GM20000 (cell line): Measurements from ENCODE around the gene TMEM125.

Experiments used
- DNase-seq: peaks from one replicate; pipeline ENCODE4 v3.0.0; 2012; ENCODE audit warnings: low spot score
- TF ChIP-seq, protein P1 (sequence below): IDR thresholded peaks from 2 replicates; pipeline ENCODE4 v1.5.1; 2012; ENCODE audit warnings: mild to moderate bottlenecking, control low read depth; ENCODE audit errors: extremely low read depth, missing control alignments

The TMEM125 gene

DNA sequence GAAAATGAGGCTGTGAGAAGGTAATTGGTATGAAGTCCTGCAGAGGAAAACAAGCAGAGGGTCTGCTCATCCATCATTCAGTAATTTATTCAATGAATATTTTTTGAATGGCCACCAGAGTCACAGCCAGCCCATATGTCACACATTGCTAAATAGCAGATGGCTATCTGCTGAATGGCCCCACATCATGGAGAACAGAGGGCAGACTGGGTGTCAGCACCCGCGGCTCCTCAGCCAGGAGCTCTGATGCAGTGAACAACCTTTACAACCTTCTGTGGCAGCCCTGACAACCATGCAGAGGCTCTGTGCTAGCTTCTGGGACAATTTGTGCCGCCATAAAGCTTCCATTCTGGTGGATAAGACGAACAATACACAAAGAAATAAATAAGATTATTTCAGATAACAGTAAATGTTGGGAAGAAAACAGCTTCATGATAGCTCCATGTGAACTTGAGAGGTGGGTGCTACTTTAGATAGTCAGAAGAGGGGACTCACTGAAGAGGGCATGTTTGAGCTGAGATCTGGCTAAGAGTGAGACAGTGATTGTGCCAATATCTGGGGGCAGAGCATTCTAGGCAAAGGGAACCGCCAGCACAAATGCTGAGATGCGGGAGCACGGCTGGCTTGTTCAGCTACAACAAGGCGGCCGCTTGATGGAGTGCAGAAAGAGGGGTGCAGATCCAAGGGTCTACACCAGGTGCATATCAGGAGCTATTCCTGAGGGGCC, 18.4 kb downstream of the TMEM125 start:
- no peak for DNase-seq
- TF ChIP-seq, protein P1, sequence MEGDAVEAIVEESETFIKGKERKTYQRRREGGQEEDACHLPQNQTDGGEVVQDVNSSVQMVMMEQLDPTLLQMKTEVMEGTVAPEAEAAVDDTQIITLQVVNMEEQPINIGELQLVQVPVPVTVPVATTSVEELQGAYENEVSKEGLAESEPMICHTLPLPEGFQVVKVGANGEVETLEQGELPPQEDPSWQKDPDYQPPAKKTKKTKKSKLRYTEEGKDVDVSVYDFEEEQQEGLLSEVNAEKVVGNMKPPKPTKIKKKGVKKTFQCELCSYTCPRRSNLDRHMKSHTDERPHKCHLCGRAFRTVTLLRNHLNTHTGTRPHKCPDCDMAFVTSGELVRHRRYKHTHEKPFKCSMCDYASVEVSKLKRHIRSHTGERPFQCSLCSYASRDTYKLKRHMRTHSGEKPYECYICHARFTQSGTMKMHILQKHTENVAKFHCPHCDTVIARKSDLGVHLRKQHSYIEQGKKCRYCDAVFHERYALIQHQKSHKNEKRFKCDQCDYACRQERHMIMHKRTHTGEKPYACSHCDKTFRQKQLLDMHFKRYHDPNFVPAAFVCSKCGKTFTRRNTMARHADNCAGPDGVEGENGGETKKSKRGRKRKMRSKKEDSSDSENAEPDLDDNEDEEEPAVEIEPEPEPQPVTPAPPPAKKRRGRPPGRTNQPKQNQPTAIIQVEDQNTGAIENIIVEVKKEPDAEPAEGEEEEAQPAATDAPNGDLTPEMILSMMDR: no peak

DNA sequence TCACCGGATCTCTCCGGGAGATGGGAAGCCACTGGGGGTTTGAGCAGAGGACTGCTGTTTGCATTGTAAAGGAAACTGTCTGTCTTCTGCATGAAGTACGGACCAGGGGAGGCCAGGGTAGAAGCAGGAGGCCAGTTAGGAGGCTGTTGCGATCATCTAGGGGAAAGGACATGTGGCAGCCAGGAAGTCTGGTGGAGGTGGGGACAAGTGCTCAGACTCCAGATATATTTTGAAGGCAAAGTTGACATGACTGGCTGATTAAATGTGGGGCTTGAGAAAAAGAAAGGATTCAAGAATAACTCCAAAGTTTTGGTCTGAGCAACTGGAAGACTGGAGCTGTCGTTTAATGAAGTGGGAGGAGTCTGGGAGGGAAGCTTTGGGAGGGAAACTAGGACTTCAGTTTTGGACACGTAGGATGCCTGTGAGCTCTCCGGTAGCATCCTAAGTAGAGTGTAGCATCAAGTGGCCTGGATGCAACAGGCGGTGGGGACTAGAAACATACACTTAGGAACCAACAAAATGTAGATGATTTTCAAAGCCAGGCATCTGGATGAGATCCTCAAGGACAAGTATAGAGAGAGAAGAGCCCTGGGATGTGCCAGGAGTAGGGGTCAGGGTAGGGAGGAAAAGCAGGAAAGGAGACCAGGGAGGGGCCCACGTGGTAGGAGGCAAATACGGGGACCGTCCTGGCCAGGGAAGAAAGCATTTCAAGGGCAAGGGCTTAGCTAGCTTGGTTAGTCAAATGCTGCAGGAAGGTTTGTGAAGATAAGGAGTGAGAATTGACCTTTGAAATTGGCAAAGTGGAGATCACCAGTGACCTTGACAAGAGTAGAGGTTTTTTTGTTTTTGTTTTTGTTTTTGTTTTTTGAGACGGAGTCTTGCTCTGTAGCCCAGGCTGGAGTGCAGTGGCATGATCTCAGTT, 19.3 kb downstream of the TMEM125 start:
- DNase-seq: no peak
- TF ChIP-seq, protein P1: no peak

DNA sequence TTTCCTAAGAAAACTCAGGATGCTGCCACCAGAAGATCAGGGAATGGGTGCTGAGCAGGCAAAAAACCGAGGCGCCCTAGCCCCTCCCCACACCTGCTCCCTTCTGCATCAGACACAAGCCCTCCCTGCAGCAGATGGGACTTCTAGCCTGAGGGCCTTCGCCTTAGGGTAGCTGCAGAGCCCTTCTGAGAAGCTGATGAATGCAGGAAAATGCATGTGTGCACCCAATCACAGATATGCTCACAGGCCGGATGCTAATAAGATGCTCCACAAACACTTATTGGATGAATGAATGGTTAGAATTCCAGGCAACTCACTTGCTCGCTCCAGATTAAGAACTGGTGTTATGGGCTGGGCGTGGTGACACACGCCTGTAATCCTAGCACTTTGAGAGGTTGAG, 22.4 kb downstream of the TMEM125 start:
- TF ChIP-seq, protein P1: no peak
- DNase-seq: no peak

DNA sequence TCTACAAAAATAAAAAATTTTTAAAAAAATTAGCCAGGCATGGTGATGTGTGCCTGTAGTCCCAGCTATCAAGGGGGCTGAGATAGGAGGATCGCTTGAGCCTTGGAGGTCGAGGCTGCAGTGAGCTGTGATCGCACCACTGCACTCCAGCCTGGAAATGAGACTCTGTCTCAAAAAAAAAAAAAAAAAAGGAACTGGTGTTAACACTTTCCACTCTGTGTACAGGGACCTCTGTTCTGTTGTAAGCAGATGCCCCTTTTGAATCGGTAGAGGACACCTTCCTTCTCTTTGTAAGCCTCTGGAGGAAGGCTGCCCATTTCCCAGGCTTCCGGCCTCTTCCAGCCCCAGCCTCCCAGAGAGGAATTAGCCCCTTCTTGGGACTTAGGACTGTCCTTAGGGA, 22.9 kb downstream of the TMEM125 start:
- TF ChIP-seq, protein P1: no peak
- no peak for DNase-seq

DNA sequence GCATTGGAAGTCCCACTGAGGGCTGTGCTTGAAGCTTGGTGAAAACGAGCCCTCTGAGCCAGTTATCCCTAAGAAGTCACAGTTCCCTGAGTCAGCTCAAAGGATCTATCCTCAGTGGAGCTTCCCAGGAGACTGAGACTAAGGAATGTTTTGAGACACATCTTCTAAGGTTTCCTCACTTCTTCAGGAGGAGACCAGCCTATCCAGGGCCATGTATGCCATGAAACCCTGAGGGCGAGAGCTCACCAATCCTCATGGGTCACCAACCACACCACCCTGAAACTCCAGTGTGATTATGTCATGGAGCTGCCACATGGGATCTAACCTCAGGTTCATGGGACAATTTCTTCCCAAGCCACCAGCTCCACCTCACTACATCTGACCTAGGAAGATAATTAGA, 23.4 kb downstream of the TMEM125 start:
- TF ChIP-seq, protein P1: no peak
- no peak for DNase-seq

DNA sequence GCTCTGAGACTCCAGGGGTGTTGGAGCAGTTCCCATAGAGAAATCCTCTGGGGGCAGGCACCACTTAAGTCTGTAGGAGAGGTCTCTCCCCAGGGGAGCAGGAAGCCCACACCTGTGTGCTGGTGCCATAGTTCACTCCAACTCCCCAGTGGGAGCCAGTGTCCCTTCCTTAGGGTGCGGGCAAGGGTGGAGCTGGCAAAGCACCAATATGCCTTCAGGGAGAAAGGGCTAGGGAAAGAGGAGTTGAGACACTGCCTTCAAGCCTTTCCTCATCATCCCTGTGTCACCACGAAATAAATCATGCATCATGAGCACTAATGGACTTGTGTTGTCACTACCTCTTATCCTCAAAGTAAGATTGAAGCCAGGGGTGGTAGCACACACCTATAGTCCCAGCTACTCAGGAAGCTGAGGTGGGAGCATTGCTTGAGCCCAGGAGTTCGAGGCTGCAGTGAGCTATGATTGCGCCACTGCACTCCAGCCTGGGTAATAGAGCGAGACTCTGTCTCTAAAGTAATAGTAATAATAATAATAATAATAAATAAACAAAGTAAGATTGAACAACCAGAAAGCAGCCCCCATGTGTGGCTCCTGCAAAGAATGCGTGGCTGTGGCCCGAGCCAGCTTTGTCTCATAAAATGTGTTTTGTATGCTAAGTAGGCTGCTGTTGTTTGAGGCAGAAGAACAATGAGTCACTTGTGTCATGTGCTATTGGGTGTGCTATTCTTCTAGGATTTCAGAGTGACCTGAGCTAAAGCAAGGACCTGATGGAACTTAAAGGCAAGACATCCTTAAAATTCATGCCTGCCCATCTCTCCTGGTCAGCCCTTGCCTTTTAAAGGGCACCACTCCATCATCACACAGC, 24.3 kb downstream of the TMEM125 start:
- TF ChIP-seq, protein P1: no peak
- no peak for DNase-seq
